Measurements from ENCODE around the gene CCNT2. TPM values are rescaled to one million over a fixed set of nuclear protein-coding genes. Genes with fewer than 3 reads are reported as not detected.

CCNT2 gene
- total and polyA plus RNA-seq, 4 donors, result 6.0 to 33.0 (median 14.9) TPM

DNA sequence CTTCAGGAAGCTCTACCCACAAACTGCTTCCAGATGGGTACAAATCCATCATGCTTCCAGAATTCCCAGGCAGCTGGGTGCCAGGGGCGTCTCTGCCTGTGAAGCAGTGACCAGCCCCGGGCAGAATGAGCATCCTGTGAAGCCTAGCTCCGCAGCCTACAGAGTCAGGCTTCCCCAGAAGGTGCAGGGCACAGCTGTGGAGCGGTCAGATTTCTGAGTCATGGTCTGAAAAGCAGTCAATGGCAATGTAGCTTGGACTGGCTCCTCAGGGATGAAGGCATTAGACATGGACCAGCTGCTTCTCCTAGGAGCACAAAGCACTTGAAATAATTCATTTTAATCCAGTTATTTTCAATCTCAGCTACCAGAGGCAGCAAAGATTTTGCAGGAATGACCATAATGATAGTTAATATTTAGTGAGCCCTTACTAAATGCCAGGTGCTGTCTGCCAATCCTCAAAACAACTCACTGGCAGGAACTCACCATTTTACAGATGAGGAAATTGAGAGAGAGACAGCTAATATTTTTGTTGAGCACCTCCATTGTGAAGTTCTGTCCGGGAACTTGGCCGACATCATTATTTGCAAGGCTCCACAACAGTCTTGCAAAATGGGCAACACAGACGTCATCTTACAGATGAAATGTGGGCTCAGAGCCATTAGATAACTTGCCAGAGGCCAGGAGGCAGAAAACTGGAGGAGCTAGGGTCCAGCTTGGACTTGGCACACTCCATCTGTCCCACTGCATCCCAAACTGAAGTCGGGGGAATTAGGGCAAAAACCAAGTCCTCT, 48.5 kb upstream of the CCNT2 start:
- 59% methylated on average over 8 of the region's 8 CpGs for WGBS
- no peak for DNase-seq (ENCODE audit: low spot score)
- Histone ChIP-seq H3K36me3 (ENCODE audit: control insufficient read depth in 4 of 4, insufficient read depth in 3 of 4, low read depth in 1 of 4, low read length in 3 of 4) (peaks cover 4 to 46% (median 36%) of the 10 kb centered on the region in 4 donors), H3K9ac (ENCODE audit: low read depth in 1 of 2, low read length in 2 of 2) (no peak overlapping the region), H3K27me3 (ENCODE audit: control insufficient read depth in 4 of 4, insufficient read depth in 4 of 4, low read length in 3 of 4) (no peaks in the 10 kb centered on the region), H3K9me3 (ENCODE audit: control insufficient read depth in 4 of 4, low read length in 3 of 4) (no peaks in the 10 kb centered on the region), H3K4me1 (ENCODE audit: control insufficient read depth in 4 of 4, insufficient read depth in 4 of 4, low read length in 3 of 4) (peaks cover 8 to 35% (median 21%) of the 10 kb centered on the region in 4 donors), H3K4me3 (ENCODE audit: low read depth in 1 of 3, low read length in 3 of 3) (no peak overlapping the region), H3K27ac (ENCODE audit: low read depth in 1 of 2, low read length in 2 of 2) (peak overlapping the region; percentile 25 to 54)
- TF ChIP-seq GABPA (IDR thresholded peaks at IDR 0.05 in 1 of 2, conservative IDR thresholded peaks at IDR 0.05 in 1 of 2) (peak in 1 of 2 donors; percentile 24), FOXA2 (IDR thresholded peaks at IDR 0.05) (no peak), JUND (IDR thresholded peaks at IDR 0.05) (peak in 1 of 2 donors; percentile 77), TAF1 (conservative IDR thresholded peaks at IDR 0.05) (no peak), NR2F2 (IDR thresholded peaks at IDR 0.05) (no peak), HNF4G (IDR thresholded peaks at IDR 0.05) (no peak), HNF4A (conservative IDR thresholded peaks at IDR 0.05) (peak; percentile 19 to 77), RAD21 (IDR thresholded peaks at IDR 0.05) (no peak), SP1 (IDR thresholded peaks at IDR 0.05) (peak; percentile 15), FOXA1 (IDR thresholded peaks at IDR 0.05) (no peak), YY1 (IDR thresholded peaks at IDR 0.05) (peak; percentile 98), RXRA (IDR thresholded peaks at IDR 0.05) (peak in 1 of 2 donors; percentile 86), EGR1 (IDR thresholded peaks at IDR 0.05; ENCODE audit: low read depth in 2 of 2) (peak in 1 of 2 donors; percentile 57)
- TF ChIP-seq, protein P1, sequence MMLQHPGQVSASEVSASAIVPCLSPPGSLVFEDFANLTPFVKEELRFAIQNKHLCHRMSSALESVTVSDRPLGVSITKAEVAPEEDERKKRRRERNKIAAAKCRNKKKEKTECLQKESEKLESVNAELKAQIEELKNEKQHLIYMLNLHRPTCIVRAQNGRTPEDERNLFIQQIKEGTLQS (IDR thresholded peaks at IDR 0.05), result no peak
- TF ChIP-seq, protein P2, sequence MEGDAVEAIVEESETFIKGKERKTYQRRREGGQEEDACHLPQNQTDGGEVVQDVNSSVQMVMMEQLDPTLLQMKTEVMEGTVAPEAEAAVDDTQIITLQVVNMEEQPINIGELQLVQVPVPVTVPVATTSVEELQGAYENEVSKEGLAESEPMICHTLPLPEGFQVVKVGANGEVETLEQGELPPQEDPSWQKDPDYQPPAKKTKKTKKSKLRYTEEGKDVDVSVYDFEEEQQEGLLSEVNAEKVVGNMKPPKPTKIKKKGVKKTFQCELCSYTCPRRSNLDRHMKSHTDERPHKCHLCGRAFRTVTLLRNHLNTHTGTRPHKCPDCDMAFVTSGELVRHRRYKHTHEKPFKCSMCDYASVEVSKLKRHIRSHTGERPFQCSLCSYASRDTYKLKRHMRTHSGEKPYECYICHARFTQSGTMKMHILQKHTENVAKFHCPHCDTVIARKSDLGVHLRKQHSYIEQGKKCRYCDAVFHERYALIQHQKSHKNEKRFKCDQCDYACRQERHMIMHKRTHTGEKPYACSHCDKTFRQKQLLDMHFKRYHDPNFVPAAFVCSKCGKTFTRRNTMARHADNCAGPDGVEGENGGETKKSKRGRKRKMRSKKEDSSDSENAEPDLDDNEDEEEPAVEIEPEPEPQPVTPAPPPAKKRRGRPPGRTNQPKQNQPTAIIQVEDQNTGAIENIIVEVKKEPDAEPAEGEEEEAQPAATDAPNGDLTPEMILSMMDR (IDR thresholded peaks at IDR 0.05; ENCODE audit: low read depth, low read length, missing input control), result no peak
- TF ChIP-seq, protein P3, sequence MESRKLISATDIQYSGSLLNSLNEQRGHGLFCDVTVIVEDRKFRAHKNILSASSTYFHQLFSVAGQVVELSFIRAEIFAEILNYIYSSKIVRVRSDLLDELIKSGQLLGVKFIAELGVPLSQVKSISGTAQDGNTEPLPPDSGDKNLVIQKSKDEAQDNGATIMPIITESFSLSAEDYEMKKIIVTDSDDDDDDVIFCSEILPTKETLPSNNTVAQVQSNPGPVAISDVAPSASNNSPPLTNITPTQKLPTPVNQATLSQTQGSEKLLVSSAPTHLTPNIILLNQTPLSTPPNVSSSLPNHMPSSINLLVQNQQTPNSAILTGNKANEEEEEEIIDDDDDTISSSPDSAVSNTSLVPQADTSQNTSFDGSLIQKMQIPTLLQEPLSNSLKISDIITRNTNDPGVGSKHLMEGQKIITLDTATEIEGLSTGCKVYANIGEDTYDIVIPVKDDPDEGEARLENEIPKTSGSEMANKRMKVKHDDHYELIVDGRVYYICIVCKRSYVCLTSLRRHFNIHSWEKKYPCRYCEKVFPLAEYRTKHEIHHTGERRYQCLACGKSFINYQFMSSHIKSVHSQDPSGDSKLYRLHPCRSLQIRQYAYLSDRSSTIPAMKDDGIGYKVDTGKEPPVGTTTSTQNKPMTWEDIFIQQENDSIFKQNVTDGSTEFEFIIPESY (IDR thresholded peaks at IDR 0.05), result peak; percentile 50
- TF ChIP-seq, protein P4, sequence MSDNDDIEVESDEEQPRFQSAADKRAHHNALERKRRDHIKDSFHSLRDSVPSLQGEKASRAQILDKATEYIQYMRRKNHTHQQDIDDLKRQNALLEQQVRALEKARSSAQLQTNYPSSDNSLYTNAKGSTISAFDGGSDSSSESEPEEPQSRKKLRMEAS (IDR thresholded peaks at IDR 0.05), result peak; percentile 69
- TF ChIP-seq, protein P5, sequence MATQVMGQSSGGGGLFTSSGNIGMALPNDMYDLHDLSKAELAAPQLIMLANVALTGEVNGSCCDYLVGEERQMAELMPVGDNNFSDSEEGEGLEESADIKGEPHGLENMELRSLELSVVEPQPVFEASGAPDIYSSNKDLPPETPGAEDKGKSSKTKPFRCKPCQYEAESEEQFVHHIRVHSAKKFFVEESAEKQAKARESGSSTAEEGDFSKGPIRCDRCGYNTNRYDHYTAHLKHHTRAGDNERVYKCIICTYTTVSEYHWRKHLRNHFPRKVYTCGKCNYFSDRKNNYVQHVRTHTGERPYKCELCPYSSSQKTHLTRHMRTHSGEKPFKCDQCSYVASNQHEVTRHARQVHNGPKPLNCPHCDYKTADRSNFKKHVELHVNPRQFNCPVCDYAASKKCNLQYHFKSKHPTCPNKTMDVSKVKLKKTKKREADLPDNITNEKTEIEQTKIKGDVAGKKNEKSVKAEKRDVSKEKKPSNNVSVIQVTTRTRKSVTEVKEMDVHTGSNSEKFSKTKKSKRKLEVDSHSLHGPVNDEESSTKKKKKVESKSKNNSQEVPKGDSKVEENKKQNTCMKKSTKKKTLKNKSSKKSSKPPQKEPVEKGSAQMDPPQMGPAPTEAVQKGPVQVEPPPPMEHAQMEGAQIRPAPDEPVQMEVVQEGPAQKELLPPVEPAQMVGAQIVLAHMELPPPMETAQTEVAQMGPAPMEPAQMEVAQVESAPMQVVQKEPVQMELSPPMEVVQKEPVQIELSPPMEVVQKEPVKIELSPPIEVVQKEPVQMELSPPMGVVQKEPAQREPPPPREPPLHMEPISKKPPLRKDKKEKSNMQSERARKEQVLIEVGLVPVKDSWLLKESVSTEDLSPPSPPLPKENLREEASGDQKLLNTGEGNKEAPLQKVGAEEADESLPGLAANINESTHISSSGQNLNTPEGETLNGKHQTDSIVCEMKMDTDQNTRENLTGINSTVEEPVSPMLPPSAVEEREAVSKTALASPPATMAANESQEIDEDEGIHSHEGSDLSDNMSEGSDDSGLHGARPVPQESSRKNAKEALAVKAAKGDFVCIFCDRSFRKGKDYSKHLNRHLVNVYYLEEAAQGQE (IDR thresholded peaks at IDR 0.05), result no peak

All from liver (tissue), 9 donors.